IPS-18a (cell line): Measurements from ENCODE around the gene DHRS11.

Experiments used
- H3K27ac ChIP-seq: one replicate; pipeline ENCODE4 v1.5.1; 2013; ENCODE audit warnings: low read length
- H3K27me3 ChIP-seq: one replicate; pipeline ENCODE4 v1.6.1; 2013; ENCODE audit warnings: mild to moderate bottlenecking, low read length; ENCODE audit not compliant: control insufficient read depth, insufficient read depth
- H3K36me3 ChIP-seq: one replicate; pipeline ENCODE4 v1.6.1; 2013; ENCODE audit warnings: low read depth, low read length; ENCODE audit not compliant: control insufficient read depth
- H3K4me1 ChIP-seq: one replicate; pipeline ENCODE4 v1.6.1; 2013; ENCODE audit warnings: low read depth, low read length; ENCODE audit not compliant: control insufficient read depth
- H3K4me3 ChIP-seq: one replicate; pipeline ENCODE4 v1.5.1; 2013; ENCODE audit warnings: low read length
- H3K9ac ChIP-seq: one replicate; pipeline ENCODE4 v1.6.1; 2013; ENCODE audit warnings: mild to moderate bottlenecking, low read length, moderate library complexity
- H3K9me3 ChIP-seq: one replicate; pipeline ENCODE4 v1.6.1; 2013; ENCODE audit warnings: low read depth, low read length; ENCODE audit not compliant: control insufficient read depth

The DHRS11 gene

GRCh38 chr17:36625188-36625587 lies 33.5 kb downstream of the DHRS11 start:
- Histone ChIP-seq H3K9ac (no peak overlapping the region), H3K9me3 (no peaks in the 10 kb centered on the region), H3K36me3 (no peaks in the 10 kb centered on the region), H3K4me1 (peaks cover 5% of the 10 kb centered on the region), H3K4me3 (no peak overlapping the region), H3K27me3 (no peaks in the 10 kb centered on the region), H3K27ac (no peak overlapping the region)

DNA sequence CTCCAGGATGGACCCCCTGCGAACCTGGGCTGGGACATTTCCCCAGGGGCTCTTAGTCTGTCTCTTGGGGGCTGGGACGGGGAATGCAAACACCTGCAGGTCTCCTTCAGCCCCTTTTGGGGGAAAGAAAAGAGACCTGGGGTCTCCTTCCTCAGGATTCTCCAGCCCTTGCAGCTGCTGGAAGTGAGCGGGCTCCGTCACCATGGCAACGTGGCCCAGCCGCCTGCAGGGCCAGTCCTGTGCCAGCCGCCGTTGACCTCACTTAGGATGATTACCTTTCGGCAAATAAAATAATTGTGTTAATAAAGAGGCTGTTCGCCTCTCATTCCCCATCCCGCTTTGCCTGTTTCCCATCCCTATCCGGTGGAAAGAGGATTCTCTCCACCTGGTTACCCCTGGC lies 35.4 kb downstream of the DHRS11 start:
- Histone ChIP-seq H3K27ac (no peak overlapping the region), H3K4me1 (peaks cover 5% of the 10 kb centered on the region), H3K9ac (no peak overlapping the region), H3K27me3 (peaks cover 2% of the 10 kb centered on the region), H3K36me3 (no peaks in the 10 kb centered on the region), H3K4me3 (no peak overlapping the region), H3K9me3 (no peaks in the 10 kb centered on the region)

DNA sequence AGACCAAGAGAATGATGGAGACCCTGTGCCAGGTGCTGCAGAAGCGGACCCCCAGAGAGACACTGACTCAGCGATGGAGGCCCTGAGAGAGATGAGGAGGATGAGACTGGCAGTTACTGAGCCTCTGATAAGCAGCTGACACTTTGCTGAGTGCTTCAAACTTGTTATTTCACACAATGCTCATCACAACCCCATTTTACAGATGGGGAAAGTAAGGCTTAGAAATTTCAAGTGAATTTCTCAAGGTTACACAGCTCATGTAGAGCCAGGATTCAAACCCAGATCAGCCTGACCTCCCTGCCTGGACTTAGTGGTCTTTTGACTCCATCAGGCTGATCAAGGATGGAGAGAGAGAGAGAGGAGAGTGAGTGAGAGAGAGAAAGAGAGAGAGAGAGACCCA lies 36.9 kb downstream of the DHRS11 start:
- Histone ChIP-seq H3K4me3 (no peak overlapping the region), H3K9me3 (no peaks in the 10 kb centered on the region), H3K27me3 (peaks cover 7% of the 10 kb centered on the region), H3K4me1 (peaks cover 17% of the 10 kb centered on the region), H3K27ac (no peak overlapping the region), H3K36me3 (no peaks in the 10 kb centered on the region), H3K9ac (no peak overlapping the region)

GRCh38 chr17:36629252-36629847 lies 37.7 kb downstream of the DHRS11 start:
- Histone ChIP-seq H3K27me3 (peaks cover 15% of the 10 kb centered on the region), H3K9ac (no peak overlapping the region), H3K27ac (no peak overlapping the region), H3K4me1 (peaks cover 23% of the 10 kb centered on the region), H3K9me3 (no peaks in the 10 kb centered on the region), H3K36me3 (no peaks in the 10 kb centered on the region), H3K4me3 (no peak overlapping the region)

DNA sequence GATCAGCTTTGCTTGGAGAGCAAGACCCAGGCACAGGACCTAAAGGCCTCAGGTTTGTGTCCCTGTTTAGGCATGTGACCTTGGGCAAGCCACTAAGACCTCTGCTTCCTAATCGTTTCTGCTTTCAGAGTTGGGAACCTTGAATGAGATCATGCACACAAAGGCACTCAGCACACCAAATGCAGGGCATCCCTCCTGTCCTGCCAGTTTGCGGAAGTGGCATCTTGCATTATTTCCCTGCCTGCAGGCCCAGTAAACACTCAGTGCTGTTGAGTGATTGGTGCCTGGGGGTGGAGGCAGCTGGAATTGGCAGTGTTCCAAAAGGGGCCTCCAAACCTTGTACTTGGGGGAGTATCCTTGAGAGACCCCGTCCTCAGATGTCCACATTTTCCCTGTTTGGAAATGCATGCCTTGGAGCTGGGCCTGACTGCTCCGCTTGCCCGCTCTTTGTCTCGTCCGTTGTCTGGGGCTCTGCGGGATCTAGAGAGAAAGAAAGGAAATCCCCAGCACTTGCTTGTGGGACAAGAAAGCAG lies 38.4 kb downstream of the DHRS11 start:
- Histone ChIP-seq H3K4me3 (no peak overlapping the region), H3K9ac (no peak overlapping the region), H3K27me3 (peaks cover 19% of the 10 kb centered on the region), H3K9me3 (no peaks in the 10 kb centered on the region), H3K4me1 (peaks cover 23% of the 10 kb centered on the region), H3K27ac (no peak overlapping the region), H3K36me3 (no peaks in the 10 kb centered on the region)

- peaks cover 19% of the 10 kb centered on the region for H3K27me3 ChIP-seq
Measured at GRCh38 chr17:36631022-36631421, 39.3 kb downstream of the DHRS11 start.

GRCh38 chr17:36632916-36633771 lies 41.5 kb downstream of the DHRS11 start:
- H3K27me3 ChIP-seq = peaks cover 19% of the 10 kb centered on the region
- peak overlapping the region; percentile 32 for H3K4me3 ChIP-seq
- no peak overlapping the region for H3K9ac ChIP-seq
- H3K36me3 ChIP-seq = no peaks in the 10 kb centered on the region
- peaks cover 23% of the 10 kb centered on the region for H3K4me1 ChIP-seq
- H3K9me3 ChIP-seq = no peaks in the 10 kb centered on the region
- H3K27ac ChIP-seq = no peak overlapping the region

More at GRCh38 chr17:36631022-36631421, 39.3 kb downstream of the DHRS11 start:
- H3K4me1 ChIP-seq = peaks cover 23% of the 10 kb centered on the region
- H3K9me3 ChIP-seq = no peaks in the 10 kb centered on the region
- H3K36me3 ChIP-seq = no peaks in the 10 kb centered on the region
- no peak overlapping the region for H3K4me3 ChIP-seq
- no peak overlapping the region for H3K27ac ChIP-seq
- H3K9ac ChIP-seq = no peak overlapping the region

- no peak overlapping the region for H3K4me3 ChIP-seq
- H3K9ac ChIP-seq = no peak overlapping the region
- no peak overlapping the region for H3K27ac ChIP-seq
- H3K36me3 ChIP-seq = no peaks in the 10 kb centered on the region
- no peaks in the 10 kb centered on the region for H3K4me1 ChIP-seq
- no peaks in the 10 kb centered on the region for H3K9me3 ChIP-seq
- peaks cover 67% of the 10 kb centered on the region for H3K27me3 ChIP-seq
Measured at GRCh38 chr17:36640346-36640745, 48.7 kb downstream of the DHRS11 start.

- H3K36me3 ChIP-seq = no peaks in the 10 kb centered on the region
- no peaks in the 10 kb centered on the region for H3K9me3 ChIP-seq
- no peaks in the 10 kb centered on the region for H3K4me1 ChIP-seq
- H3K27me3 ChIP-seq = peaks cover 67% of the 10 kb centered on the region
- H3K27ac ChIP-seq = no peak overlapping the region
- peak overlapping the region; percentile 61 for H3K4me3 ChIP-seq
- H3K9ac ChIP-seq = no peak overlapping the region
Measured at GRCh38 chr17:36640836-36641235, 49.2 kb downstream of the DHRS11 start.

DNA sequence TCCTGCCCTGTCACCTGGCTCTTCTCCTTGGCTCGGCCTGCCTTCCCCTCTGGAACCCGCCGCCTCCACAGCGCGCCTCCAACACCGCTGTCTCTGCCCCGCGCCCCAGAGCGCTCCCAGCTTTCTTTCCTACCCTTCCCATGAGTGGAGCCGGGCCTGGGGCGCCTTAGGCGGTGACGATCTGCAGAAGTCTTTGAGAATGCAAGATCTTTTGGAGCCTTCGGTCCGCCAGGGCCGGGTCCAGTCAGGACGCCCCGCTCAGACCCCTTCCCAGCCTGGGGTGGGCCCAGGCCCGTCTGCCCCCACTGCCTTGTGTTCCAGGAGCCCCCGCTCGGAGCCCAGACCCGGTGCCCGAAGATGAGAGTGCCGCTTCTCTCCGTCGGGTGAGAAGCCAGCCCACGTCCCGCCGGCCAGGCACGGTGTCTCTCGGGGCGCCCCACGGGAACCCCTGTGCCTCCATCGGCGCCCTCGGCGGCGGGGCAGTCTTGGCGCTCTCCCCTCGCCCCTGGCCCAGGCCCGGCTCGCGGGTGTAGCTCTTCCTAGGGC lies 49.7 kb downstream of the DHRS11 start:
- H3K27me3 ChIP-seq = peaks cover 67% of the 10 kb centered on the region
- peak overlapping the region; percentile 61 for H3K4me3 ChIP-seq
- no peak overlapping the region for H3K9ac ChIP-seq
- no peak overlapping the region for H3K27ac ChIP-seq
- no peaks in the 10 kb centered on the region for H3K36me3 ChIP-seq
- H3K9me3 ChIP-seq = no peaks in the 10 kb centered on the region
- H3K4me1 ChIP-seq = no peaks in the 10 kb centered on the region

DNA sequence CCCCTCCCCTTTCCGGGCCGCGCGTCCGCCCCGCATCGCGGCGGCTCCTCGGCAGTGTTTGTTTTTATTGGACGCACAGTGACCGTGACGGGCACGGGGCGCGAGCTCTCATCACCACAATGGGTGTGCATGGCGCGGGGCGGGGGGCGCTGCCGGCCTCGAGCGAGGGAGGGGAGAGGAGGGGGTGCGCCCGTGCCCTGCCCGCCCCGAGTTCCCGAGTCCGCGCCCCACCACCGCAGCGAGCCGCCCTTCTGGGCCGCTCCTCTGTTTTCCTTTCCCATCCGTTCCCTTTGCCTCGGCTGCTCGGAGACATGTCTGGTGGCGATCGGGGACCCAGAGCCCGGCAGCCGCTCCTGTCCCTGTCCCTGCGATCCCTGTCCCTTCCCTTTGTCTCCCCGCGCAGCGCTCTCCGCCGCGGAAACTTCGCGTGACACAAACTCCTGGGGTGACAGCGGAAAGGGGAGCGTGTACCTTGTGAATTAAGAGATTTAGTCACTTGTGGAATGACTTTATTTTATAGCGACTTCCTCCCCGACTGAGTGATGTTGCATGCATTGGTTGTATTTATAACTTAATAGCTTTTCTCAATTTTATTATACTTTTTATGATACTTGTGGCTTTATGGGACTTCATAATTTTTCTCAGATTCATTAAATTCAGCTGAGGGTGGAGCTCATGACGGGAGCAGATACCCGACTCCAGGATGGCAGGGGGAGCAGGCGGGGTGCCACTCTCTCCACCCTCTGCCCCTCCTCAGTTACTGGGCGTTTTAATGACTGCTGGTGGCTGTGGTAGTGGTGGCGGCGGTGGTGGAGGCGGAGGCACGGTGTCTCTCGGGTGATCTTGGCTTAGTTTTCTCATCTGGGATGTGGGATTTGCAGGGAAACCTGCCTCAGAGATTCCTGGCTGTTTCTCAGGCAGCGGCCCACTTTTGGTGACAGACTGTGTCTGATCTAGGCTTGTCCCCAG lies 50.5 kb downstream of the DHRS11 start:
- Histone ChIP-seq H3K9ac (no peak overlapping the region), H3K9me3 (no peaks in the 10 kb centered on the region), H3K27me3 (peaks cover 67% of the 10 kb centered on the region), H3K4me3 (peak overlapping the region; percentile 61), H3K36me3 (no peaks in the 10 kb centered on the region), H3K4me1 (no peaks in the 10 kb centered on the region), H3K27ac (no peak overlapping the region)
